Retinal pigment epithelial cell (primary cell): ENCODE results near the gene MCMBP.
"Not testable (repeated sequence)": the region's sequence is repeated elsewhere in the genome, so short reads cannot be mapped to it uniquely, and the experiment has no call there.

Experiments
- DNase-seq: peaks from one replicate; pipeline ENCODE4 v3.0.0-alpha.2; 2010; ENCODE audit warnings: low read depth
- H3K4me3 ChIP-seq: 2 replicates; pipeline ENCODE4 v1.5.1; 2011; ENCODE audit warnings: mild to moderate bottlenecking, low read length, control low read depth, moderate library complexity
- CTCF ChIP-seq: conservative IDR thresholded peaks from 2 replicates; pipeline ENCODE4 v1.5.1; 2011; ENCODE audit warnings: low read depth, low read length, control low read depth, inconsistent platforms

The MCMBP gene, protein sequence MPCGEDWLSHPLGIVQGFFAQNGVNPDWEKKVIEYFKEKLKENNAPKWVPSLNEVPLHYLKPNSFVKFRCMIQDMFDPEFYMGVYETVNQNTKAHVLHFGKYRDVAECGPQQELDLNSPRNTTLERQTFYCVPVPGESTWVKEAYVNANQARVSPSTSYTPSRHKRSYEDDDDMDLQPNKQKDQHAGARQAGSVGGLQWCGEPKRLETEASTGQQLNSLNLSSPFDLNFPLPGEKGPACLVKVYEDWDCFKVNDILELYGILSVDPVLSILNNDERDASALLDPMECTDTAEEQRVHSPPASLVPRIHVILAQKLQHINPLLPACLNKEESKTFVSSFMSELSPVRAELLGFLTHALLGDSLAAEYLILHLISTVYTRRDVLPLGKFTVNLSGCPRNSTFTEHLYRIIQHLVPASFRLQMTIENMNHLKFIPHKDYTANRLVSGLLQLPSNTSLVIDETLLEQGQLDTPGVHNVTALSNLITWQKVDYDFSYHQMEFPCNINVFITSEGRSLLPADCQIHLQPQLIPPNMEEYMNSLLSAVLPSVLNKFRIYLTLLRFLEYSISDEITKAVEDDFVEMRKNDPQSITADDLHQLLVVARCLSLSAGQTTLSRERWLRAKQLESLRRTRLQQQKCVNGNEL

GRCh38 chr10:119872610-119872859 is at the start of gene MCMBP:
MCMBP (minus strand) TSS chr10:119872843; CDS start chr10:119872584, 259 bp downstream.
- no peak for DNase-seq
- no peak for TF ChIP-seq CTCF
- H3K4me3 ChIP-seq = peak within 1 kb of the TSS; percentile 77

- TF ChIP-seq CTCF = no peak
- DNase-seq = no peak
- H3K4me3 ChIP-seq = no peak overlapping the region
These were observed 47.2 kb upstream of the MCMBP start for GRCh38 chr10:119919826-119920225.

- H3K4me3 ChIP-seq = no peak overlapping the region
- no peak for TF ChIP-seq CTCF
- DNase-seq = no peak
These were observed 46.6 kb upstream of the MCMBP start for GRCh38 chr10:119919271-119919670.

DNA sequence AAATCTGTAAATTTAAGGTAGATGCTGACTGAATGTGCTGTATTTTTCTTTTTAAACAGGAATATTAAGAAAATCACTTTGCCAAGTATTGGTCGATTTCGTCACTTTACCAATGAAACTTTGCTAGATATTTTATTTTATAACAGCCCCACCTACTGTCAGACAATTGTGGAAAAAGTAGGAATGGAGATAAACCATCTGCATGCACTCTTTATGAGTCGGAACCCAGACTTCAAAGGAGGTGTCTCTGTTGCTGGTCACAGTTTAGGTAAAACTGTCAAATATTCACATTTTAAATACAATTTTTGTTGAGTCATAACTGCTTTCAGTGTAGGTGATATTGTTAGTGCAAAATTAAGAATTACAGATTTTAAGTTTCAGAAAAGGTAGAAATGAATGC is 45.1 kb upstream of the MCMBP start:
- no peak for DNase-seq
- TF ChIP-seq CTCF = no peak

DNA sequence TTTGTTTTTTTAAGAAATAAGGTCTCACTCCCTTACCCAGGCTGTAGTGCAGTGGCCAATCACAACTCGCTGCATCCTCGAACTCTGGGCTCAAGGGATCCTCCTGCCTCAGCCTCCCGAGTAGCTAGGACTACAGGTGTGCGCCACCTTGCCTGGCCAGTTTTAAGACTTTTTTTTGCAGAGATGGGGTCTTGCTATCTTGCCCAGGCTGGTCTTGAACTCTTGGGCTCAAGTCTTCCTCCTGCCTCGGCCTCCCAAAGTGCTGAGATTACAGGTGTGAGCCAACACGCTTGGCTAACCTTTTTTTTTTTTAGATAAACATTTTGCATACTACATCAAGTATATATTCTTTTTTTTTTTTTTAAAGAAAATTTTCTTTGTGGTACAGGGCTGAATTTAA is 38.0 kb upstream of the MCMBP start:
- no peak for DNase-seq
- no peak for TF ChIP-seq CTCF
- no peak overlapping the region for H3K4me3 ChIP-seq

More for the DNA sequence above, 45.1 kb upstream of the MCMBP start:
- no peak overlapping the region for H3K4me3 ChIP-seq

GRCh38 chr10:119908166-119908565 is 35.5 kb upstream of the MCMBP start:
- no peak overlapping the region for H3K4me3 ChIP-seq
- no peak for DNase-seq
- no peak for TF ChIP-seq CTCF

GRCh38 chr10:119907695-119908094 is 35.1 kb upstream of the MCMBP start:
- not testable (repeated sequence) for H3K4me3 ChIP-seq, DNase-seq
